CD4-positive, alpha-beta T cell treated with Interferon alpha-2 for 1 hour (primary cell): Measurements from ENCODE around the gene SRP19.
"Not testable (repeated sequence)": the region's sequence is repeated elsewhere in the genome, so short reads cannot be mapped to it uniquely, and the experiment has no call there.

ENCODE experiments used
- DNase-seq, 2 donors: peaks; one replicate each; pipeline ENCODE4 v3.0.0-alpha.2; 2020 to 2022

Gene SRP19

GRCh38 chr5:112860929-112861637 lies at the start of gene SRP19:
Gene SRP19, plus strand, starts transcription at chr5:112861287. Its CDS starts 90 bp downstream, at chr5:112861377.
- peak; percentile 91 to 94 for DNase-seq

- no peak for DNase-seq
Observed at GRCh38 chr5:112812549-112812948, 48.5 kb upstream of the SRP19 start.

- DNase-seq: no peak
Observed at GRCh38 chr5:112820246-112820645, 40.8 kb upstream of the SRP19 start.

GRCh38 chr5:112822456-112822855 lies 38.6 kb upstream of the SRP19 start:
- DNase-seq: no peak

- DNase-seq: no peak
Observed at GRCh38 chr5:112823181-112823580, 37.9 kb upstream of the SRP19 start.

- DNase-seq: no peak
Observed at GRCh38 chr5:112823656-112824055, 37.4 kb upstream of the SRP19 start.

- no peak for DNase-seq
Observed at GRCh38 chr5:112824197-112824596, 36.9 kb upstream of the SRP19 start.

- no peak for DNase-seq
Observed at GRCh38 chr5:112830378-112830777, 30.7 kb upstream of the SRP19 start.

GRCh38 chr5:112833971-112834370 lies 27.1 kb upstream of the SRP19 start:
- no peak for DNase-seq

GRCh38 chr5:112844489-112844888 lies 16.6 kb upstream of the SRP19 start:
- no peak for DNase-seq

- DNase-seq: no peak
Observed at GRCh38 chr5:112846556-112846955, 14.5 kb upstream of the SRP19 start.

GRCh38 chr5:112847306-112847705 lies 13.8 kb upstream of the SRP19 start:
- DNase-seq: no peak

GRCh38 chr5:112848116-112848811 lies 12.8 kb upstream of the SRP19 start:
- DNase-seq: peak; percentile 11 to 65

- no peak for DNase-seq
Observed at GRCh38 chr5:112849912-112850311, 11.2 kb upstream of the SRP19 start.

GRCh38 chr5:112854651-112855050 lies 6.4 kb upstream of the SRP19 start:
- no peak for DNase-seq

- DNase-seq: no peak
Observed at GRCh38 chr5:112857866-112858265, 3.2 kb upstream of the SRP19 start.

GRCh38 chr5:112860571-112860928 lies 537 bp upstream of the SRP19 start:
- DNase-seq: not testable (repeated sequence)

- no peak for DNase-seq
Observed at GRCh38 chr5:112861638-112861985, 525 bp downstream of the SRP19 start.

GRCh38 chr5:112862085-112862484 lies 998 bp downstream of the SRP19 start:
- DNase-seq: no peak

- DNase-seq: no peak
Observed at GRCh38 chr5:112863549-112863948, 2.5 kb downstream of the SRP19 start.

GRCh38 chr5:112865128-112865527 lies 4.0 kb downstream of the SRP19 start:
- DNase-seq: no peak

- peak in 1 of 2 donors; percentile 41 for DNase-seq
Observed at GRCh38 chr5:112866739-112867138, 5.7 kb downstream of the SRP19 start.

- DNase-seq: no peak
Observed at GRCh38 chr5:112867411-112867810, 6.3 kb downstream of the SRP19 start.

GRCh38 chr5:112869948-112870347 lies 8.9 kb downstream of the SRP19 start:
- peak in 1 of 2 donors; percentile 36 for DNase-seq

GRCh38 chr5:112870966-112871365 lies 9.9 kb downstream of the SRP19 start:
- DNase-seq: no peak
